Measurements from ENCODE around the gene WWOX. TPM values are rescaled to one million over a fixed set of nuclear protein-coding genes. Genes with fewer than 3 reads are reported as not detected.

WWOX gene
- total and polyA plus RNA-seq, 2 of the 4 experiments (the other 2 are of a cell fraction), result 2.7 to 5.4 TPM

- Histone ChIP-seq H3K14ac (replicated peaks; ENCODE audit: low read depth, low read length) (no peak overlapping the region), H2AFZ (replicated peaks; ENCODE audit: low read length, poor library complexity) (no peak overlapping the region), H3K9ac (ENCODE audit: low read depth, low read length) (no peak overlapping the region), H3K56ac (ENCODE audit: extremely low read depth, insufficient read depth, low read length) (no peak overlapping the region), H3K79me1 (ENCODE audit: low read depth in 1 of 2, low read length in 2 of 2) (no peaks in the 10 kb centered on the region), H4K91ac (ENCODE audit: insufficient read depth, low read depth, low read length) (no peak overlapping the region), H2AK5ac (ENCODE audit: low read depth, low read length) (no peak overlapping the region), H4K20me1 (ENCODE audit: insufficient read depth, low read length) (no peaks in the 10 kb centered on the region), H3K27ac (ENCODE audit: insufficient read depth, low read length) (no peak overlapping the region), H3K4me3 (ENCODE audit: insufficient read depth, low read depth, low read length) (no peak overlapping the region), H3K9me3 (ENCODE audit: control insufficient read depth, insufficient read depth, low read length) (peaks cover 21% of the 10 kb centered on the region), H2BK5ac (ENCODE audit: low read depth, low read length, poor library complexity, severe bottlenecking) (no peak overlapping the region), H2AK9ac (replicated peaks; ENCODE audit: low read depth, low read length, poor library complexity) (no peak overlapping the region), H2BK20ac (ENCODE audit: low read depth, low read length) (no peak overlapping the region), H3K18ac (ENCODE audit: low read depth, low read length) (no peak overlapping the region), H3K9me1 (ENCODE audit: insufficient read depth, low read length) (no peaks in the 10 kb centered on the region), H3K4me1 (ENCODE audit: control insufficient read depth, insufficient read depth, low read length) (no peaks in the 10 kb centered on the region), H3K4ac (ENCODE audit: low read depth, low read length) (no peak overlapping the region), H3K27me3 (ENCODE audit: control insufficient read depth, insufficient read depth, low read length) (no peaks in the 10 kb centered on the region), H2BK120ac (ENCODE audit: low read depth, low read length) (no peak overlapping the region), H4K5ac (ENCODE audit: low read depth, low read length) (no peak overlapping the region), H4K8ac (ENCODE audit: low read depth in 2 of 2, low read length in 2 of 2) (no peak overlapping the region), H3K23ac (ENCODE audit: low read depth, low read length) (no peak overlapping the region), H2BK15ac (ENCODE audit: low read depth, low read length) (no peak overlapping the region), H3K36me3 (ENCODE audit: control insufficient read depth, insufficient read depth, low read length) (no peaks in the 10 kb centered on the region), H3K4me2 (ENCODE audit: low read depth, low read length) (no peak overlapping the region)
- in situ Hi-C loops (cut with MboI; ENCODE audit: low sequenced_read_pairs), result no loop called here
- no peak for DNase-seq
- TF ChIP-seq ELK1 (IDR thresholded peaks at IDR 0.05; ENCODE audit: borderline replicate concordance, low read depth, low read length), result no peak
- no peak for TF ChIP-seq POLR2A (IDR thresholded peaks at IDR 0.05; ENCODE audit: low read depth, low read length)
- TF ChIP-seq RFX5 (IDR thresholded peaks at IDR 0.05; ENCODE audit: low read depth, low read length), result no peak
- no peak for TF ChIP-seq MXI1 (IDR thresholded peaks at IDR 0.05; ENCODE audit: borderline replicate concordance, low read depth, low read length)
- TF ChIP-seq USF2 (IDR thresholded peaks at IDR 0.05; ENCODE audit: low read depth, low read length), result no peak
- TF ChIP-seq RAD21 (IDR thresholded peaks at IDR 0.05; ENCODE audit: low read length), result no peak
- no peak for TF ChIP-seq RCOR1 (IDR thresholded peaks at IDR 0.05; ENCODE audit: insufficient replicate concordance, low read length)
- no peak for TF ChIP-seq CEBPB (IDR thresholded peaks at IDR 0.05; ENCODE audit: low read depth, low read length)
- TF ChIP-seq CHD1 (IDR thresholded peaks at IDR 0.05; ENCODE audit: low read depth, low read length), result no peak
- no peak for TF ChIP-seq NFE2L2 (IDR thresholded peaks at IDR 0.05; ENCODE audit: low read depth, low read length)
- TF ChIP-seq BHLHE40 (IDR thresholded peaks at IDR 0.05; ENCODE audit: low read depth, low read length), result no peak
- no peak for TF ChIP-seq MAZ (IDR thresholded peaks at IDR 0.05; ENCODE audit: borderline replicate concordance, low read depth, low read length)
- TF ChIP-seq MAFK (IDR thresholded peaks at IDR 0.05; ENCODE audit: low read depth, low read length), result no peak
- no peak for TF ChIP-seq CTCF (conservative IDR thresholded peaks at IDR 0.05; ENCODE audit: low read depth, low read length)
- dilution Hi-C loops (cut with HindIII; ENCODE audit: low sequenced_read_pairs, unreplicated experiment), result no loop called here
- intact Hi-C loops (cut with micrococcal nuclease), result no loop called here
- ATAC-seq (ENCODE audit: low read depth), result no peak
- BruUV-seq (replicated peaks), result no TSS peak
- ChIA-PET POLR2A (ENCODE audit: unreplicated experiment) (no interaction called here), CTCF (no interaction called here)
- no CpG with 5 or more reads among the region's 13 CpGs for WGBS, 2 experiments (ENCODE audit: extremely low coverage in 2 of 2, insufficient read length in 1 of 2)
Observed at GRCh38 chr16:78972986-78973385, 873.5 kb downstream of the WWOX start.
